ENCODE measurements around the gene IPCEF1. TPM values are rescaled to one million over a fixed set of nuclear protein-coding genes. Genes with fewer than 3 reads are reported as not detected.

The IPCEF1 gene
- total and polyA plus RNA-seq, 2 donors (not counting 3 experiments of a cell fraction or from before 2014, with no cell fraction given) = 0.01 to 0.51 TPM

DNA sequence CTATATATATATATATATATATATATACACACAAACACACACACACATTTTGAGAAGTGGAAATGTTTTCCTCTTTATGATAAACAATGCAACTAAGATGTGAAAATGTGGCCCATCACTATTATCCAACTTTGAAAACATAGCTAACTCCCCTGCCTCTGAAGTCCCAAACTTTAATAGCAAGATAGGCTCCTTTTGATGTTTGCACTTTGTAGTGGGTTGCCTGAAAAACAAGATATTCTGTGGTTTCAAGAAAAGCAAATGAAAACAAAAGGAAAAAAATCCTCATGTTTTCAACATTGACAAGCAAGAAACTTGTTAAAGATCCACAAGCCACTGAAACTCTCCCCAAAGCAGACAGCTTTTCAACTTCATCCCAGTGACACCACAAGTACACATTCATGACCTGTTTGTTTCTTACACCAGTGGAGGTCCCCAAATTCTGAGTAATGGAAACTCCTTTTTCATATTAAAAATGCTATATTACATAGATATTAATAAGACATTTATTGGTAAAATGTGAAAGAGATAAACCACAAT lies 90.0 kb downstream of the IPCEF1 start:
- Histone ChIP-seq H3K27me3 (ENCODE audit: control insufficient read depth in 2 of 2, insufficient read depth in 2 of 2, low read length in 2 of 2) (no peaks in the 10 kb centered on the region), H3K79me2 (ENCODE audit: control insufficient read depth, insufficient read depth, low read length) (no peaks in the 10 kb centered on the region), H3K4me2 (ENCODE audit: insufficient read depth, low read length) (no peak overlapping the region), H3K9me3 (replicated peaks; ENCODE audit: control insufficient read depth, insufficient read depth, low read length) (no peaks in the 10 kb centered on the region), H3K4me3 (replicated peaks in 1 of 3; ENCODE audit: insufficient read depth in 1 of 3, low read depth in 1 of 3, low read length in 3 of 3) (no peak overlapping the region), H3K4me1 (ENCODE audit: control insufficient read depth, extremely low read depth, insufficient read depth, low read length) (no peaks in the 10 kb centered on the region), H2AFZ (ENCODE audit: low read depth, low read length) (no peak overlapping the region), H4K20me1 (replicated peaks; ENCODE audit: control insufficient read depth, extremely low read depth, insufficient read depth, low read length) (no peaks in the 10 kb centered on the region), H3K9ac (replicated peaks; ENCODE audit: extremely low read depth, insufficient read depth, low read length) (no peak overlapping the region), H3K9me1 (replicated peaks; ENCODE audit: control insufficient read depth, extremely low read depth, insufficient read depth, low read length) (no peaks in the 10 kb centered on the region), H3K27ac (ENCODE audit: insufficient read depth, low read depth, low read length) (no peak overlapping the region), H3K36me3 (ENCODE audit: control insufficient read depth in 2 of 2, extremely low read depth in 1 of 2, insufficient read depth in 2 of 2, low read length in 2 of 2) (no peaks in the 10 kb centered on the region)
- ChIA-PET POLR2A (no interaction called here), CTCF (interaction anchor here (4.0 kb wide), 1 partner anchor 11 kb away, joined by 16 read pairs; no protein-coding TSS in a partner anchor)
- no peak for TF ChIP-seq MYC (IDR thresholded peaks at IDR 0.05; ENCODE audit: low read depth, low read length)
- no peak for TF ChIP-seq FOS (IDR thresholded peaks at IDR 0.05; ENCODE audit: borderline replicate concordance, insufficient read depth, low read length)
- TF ChIP-seq GATA2 (IDR thresholded peaks at IDR 0.05; ENCODE audit: insufficient read depth, insufficient read length, low read depth, low read length) = no peak
- no peak for TF ChIP-seq POLR2AphosphoS5 (IDR thresholded peaks at IDR 0.05; ENCODE audit: insufficient read depth, low read depth, low read length)
- TF ChIP-seq, protein P1, sequence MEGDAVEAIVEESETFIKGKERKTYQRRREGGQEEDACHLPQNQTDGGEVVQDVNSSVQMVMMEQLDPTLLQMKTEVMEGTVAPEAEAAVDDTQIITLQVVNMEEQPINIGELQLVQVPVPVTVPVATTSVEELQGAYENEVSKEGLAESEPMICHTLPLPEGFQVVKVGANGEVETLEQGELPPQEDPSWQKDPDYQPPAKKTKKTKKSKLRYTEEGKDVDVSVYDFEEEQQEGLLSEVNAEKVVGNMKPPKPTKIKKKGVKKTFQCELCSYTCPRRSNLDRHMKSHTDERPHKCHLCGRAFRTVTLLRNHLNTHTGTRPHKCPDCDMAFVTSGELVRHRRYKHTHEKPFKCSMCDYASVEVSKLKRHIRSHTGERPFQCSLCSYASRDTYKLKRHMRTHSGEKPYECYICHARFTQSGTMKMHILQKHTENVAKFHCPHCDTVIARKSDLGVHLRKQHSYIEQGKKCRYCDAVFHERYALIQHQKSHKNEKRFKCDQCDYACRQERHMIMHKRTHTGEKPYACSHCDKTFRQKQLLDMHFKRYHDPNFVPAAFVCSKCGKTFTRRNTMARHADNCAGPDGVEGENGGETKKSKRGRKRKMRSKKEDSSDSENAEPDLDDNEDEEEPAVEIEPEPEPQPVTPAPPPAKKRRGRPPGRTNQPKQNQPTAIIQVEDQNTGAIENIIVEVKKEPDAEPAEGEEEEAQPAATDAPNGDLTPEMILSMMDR (IDR thresholded peaks at IDR 0.05; ENCODE audit: extremely low read depth in 1 of 2, insufficient read depth in 1 of 2, low read depth in 1 of 2, low read length in 2 of 2) = no peak
- no peak for TF ChIP-seq JUN (IDR thresholded peaks at IDR 0.05; ENCODE audit: borderline replicate concordance, insufficient read depth, insufficient read length, low read depth)
- TF ChIP-seq POLR2A (IDR thresholded peaks at IDR 0.05; ENCODE audit: low read depth, low read length) = no peak
- TF ChIP-seq EZH2 (IDR thresholded peaks at IDR 0.05; ENCODE audit: borderline replicate concordance, low read depth, low read length, severe bottlenecking) = no peak
- TF ChIP-seq, protein P2, sequence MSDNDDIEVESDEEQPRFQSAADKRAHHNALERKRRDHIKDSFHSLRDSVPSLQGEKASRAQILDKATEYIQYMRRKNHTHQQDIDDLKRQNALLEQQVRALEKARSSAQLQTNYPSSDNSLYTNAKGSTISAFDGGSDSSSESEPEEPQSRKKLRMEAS (IDR thresholded peaks at IDR 0.05; ENCODE audit: insufficient read depth, insufficient read length) = no peak
- FAIRE-seq (no peak), DNase-seq (ENCODE audit: low read depth, low spot score) (no peak)
- dilution Hi-C loops (cut with MboI; ENCODE audit: extremely low pct_ligation_motif_present, low sequenced_read_pairs) (no loop called here), intact Hi-C loops (cut with micrococcal nuclease) (no loop called here)
- BruUV-seq (replicated peaks) = no TSS peak
